Measurements from ENCODE around the gene GPR3. TPM values are rescaled to one million over a fixed set of nuclear protein-coding genes. Genes with fewer than 3 reads are reported as not detected.
A peak's percentile ranks its signal among the peaks of the same experiment; 100 is the strongest.

Gene GPR3
- 1 to 10 TPM in 1 of 4 donors, under 1 TPM in 1, not detected in 2; 0.13 to 4.5 TPM for total RNA-seq

GRCh38 chr1:27392096-27392777 is at the start of gene GPR3:
TSS of gene GPR3 (plus strand) at chr1:27392622. CDS start at chr1:27393799, 1,177 bp downstream.
- Histone ChIP-seq H3K27me3 (no peaks in the 10 kb centered on the region), H3K36me3 (no peaks in the 10 kb centered on the region), H3K27ac (replicated peaks in 1 of 4) (peak within 1 kb of the TSS; percentile 66 to 77 (median 70)), H3K9me3 (no peaks in the 10 kb centered on the region), H3K4me3 (peak within 1 kb of the TSS; percentile 55 to 68 (median 58)), H3K4me1 (peaks cover 32 to 50% (median 38%) of the 10 kb centered on the region in 4 donors)
- TF ChIP-seq POLR2AphosphoS5 (IDR thresholded peaks at IDR 0.05) (peak; percentile 63 to 81), CTCF (IDR thresholded peaks at IDR 0.05) (peak; percentile 53 to 75 (median 56)), EP300 (IDR thresholded peaks at IDR 0.05) (no peak)
- 15% methylated on average over 12 of the region's 69 CpGs for WGBS
- intact Hi-C loops (cut with DNase I): loop anchor here (5.0 kb wide), 1 partner anchor 270 kb away; no protein-coding TSS in a partner anchor
- DNase-seq (ENCODE audit: extremely low spot score): peak; percentile 98

- peak overlapping the region in 2 of 4 donors; percentile 9 to 48 for H3K4me3 ChIP-seq
- intact Hi-C loops (cut with DNase I): no loop called here
- no peaks in the 10 kb centered on the region for H3K9me3 ChIP-seq
- no peak for DNase-seq (ENCODE audit: extremely low spot score)
- peaks cover 0 to 13% (median 2%) of the 10 kb centered on the region in 4 donors for H3K4me1 ChIP-seq
- H3K27ac ChIP-seq (replicated peaks in 1 of 4): no peak overlapping the region
- H3K27me3 ChIP-seq: peaks cover 0 to 11% (median 0%) of the 10 kb centered on the region in 4 donors
- peaks cover 0 to 5% (median 0%) of the 10 kb centered on the region in 4 donors for H3K36me3 ChIP-seq
- WGBS: 73% methylated on average over 21 of the region's 31 CpGs
- TF ChIP-seq POLR2AphosphoS5 (IDR thresholded peaks at IDR 0.05) (no peak), POLR2A (IDR thresholded peaks at IDR 0.05; ENCODE audit: low read depth) (no peak), EP300 (IDR thresholded peaks at IDR 0.05) (no peak), CTCF (IDR thresholded peaks at IDR 0.05) (no peak)
These were observed 49.4 kb upstream of the GPR3 start for GRCh38 chr1:27342778-27343638.

- no peak for DNase-seq (ENCODE audit: extremely low spot score)
- TF ChIP-seq EP300 (IDR thresholded peaks at IDR 0.05): no peak
- no peak for TF ChIP-seq POLR2A (IDR thresholded peaks at IDR 0.05; ENCODE audit: low read depth)
- no peak for TF ChIP-seq CTCF (IDR thresholded peaks at IDR 0.05)
- TF ChIP-seq POLR2AphosphoS5 (IDR thresholded peaks at IDR 0.05): no peak
- no peaks in the 10 kb centered on the region for H3K9me3 ChIP-seq
- WGBS: 61% methylated on average over 5 of the region's 5 CpGs
- H3K27ac ChIP-seq (replicated peaks in 1 of 4): no peak overlapping the region
- no peak overlapping the region for H3K4me3 ChIP-seq
- H3K36me3 ChIP-seq: peaks cover 0 to under 1% (median 0%) of the 10 kb centered on the region in 4 donors
- H3K4me1 ChIP-seq: peaks cover 0 to 13% (median 2%) of the 10 kb centered on the region in 4 donors
- intact Hi-C loops (cut with DNase I): no loop called here
- H3K27me3 ChIP-seq: peaks cover 0 to 13% (median 0%) of the 10 kb centered on the region in 4 donors
These were observed 48.8 kb upstream of the GPR3 start for GRCh38 chr1:27343639-27344025.

GRCh38 chr1:27345272-27345671 is 47.1 kb upstream of the GPR3 start:
- no peak overlapping the region for H3K27ac ChIP-seq (replicated peaks in 1 of 4)
- peaks cover 0 to 30% (median 5%) of the 10 kb centered on the region in 4 donors for H3K27me3 ChIP-seq
- H3K4me3 ChIP-seq: no peak overlapping the region
- intact Hi-C loops (cut with DNase I): no loop called here
- no peak for DNase-seq (ENCODE audit: extremely low spot score)
- H3K9me3 ChIP-seq: no peaks in the 10 kb centered on the region
- TF ChIP-seq POLR2AphosphoS5 (IDR thresholded peaks at IDR 0.05) (no peak), POLR2A (IDR thresholded peaks at IDR 0.05; ENCODE audit: low read depth) (no peak), EP300 (IDR thresholded peaks at IDR 0.05) (no peak), CTCF (IDR thresholded peaks at IDR 0.05) (no peak)
- H3K4me1 ChIP-seq: peaks cover 14 to 30% (median 18%) of the 10 kb centered on the region in 4 donors
- WGBS: 93% methylated on average over 3 of the region's 12 CpGs
- H3K36me3 ChIP-seq: no peaks in the 10 kb centered on the region

Measured in esophagus muscularis mucosa (tissue), 4 donors.